Retinal pigment epithelial cell (primary cell): ENCODE data around the gene NOTCH1.

Source experiments
- DNase-seq: peaks from one replicate; pipeline ENCODE4 v3.0.0-alpha.2; 2010; ENCODE audit warnings: low read depth
- H3K4me3 ChIP-seq: 2 replicates; pipeline ENCODE4 v1.5.1; 2011; ENCODE audit warnings: mild to moderate bottlenecking, low read length, control low read depth, moderate library complexity
- CTCF ChIP-seq: conservative IDR thresholded peaks from 2 replicates; pipeline ENCODE4 v1.5.1; 2011; ENCODE audit warnings: low read depth, low read length, control low read depth, inconsistent platforms

NOTCH1 gene

GRCh38 chr9:136528716-136529341 is 17.0 kb downstream of the NOTCH1 start:
- H3K4me3 ChIP-seq: no peak overlapping the region
- no peak for DNase-seq
- no peak for TF ChIP-seq CTCF

- DNase-seq: no peak
- H3K4me3 ChIP-seq: no peak overlapping the region
- TF ChIP-seq CTCF: no peak
Measured at GRCh38 chr9:136527721-136528710, 17.8 kb downstream of the NOTCH1 start.

- no peak for TF ChIP-seq CTCF
Measured at GRCh38 chr9:136527131-136527530, 18.7 kb downstream of the NOTCH1 start.

GRCh38 chr9:136526625-136527066 is 19.2 kb downstream of the NOTCH1 start:
- no peak for TF ChIP-seq CTCF
- H3K4me3 ChIP-seq: no peak overlapping the region
- no peak for DNase-seq

More at GRCh38 chr9:136527131-136527530, 18.7 kb downstream of the NOTCH1 start:
- no peak overlapping the region for H3K4me3 ChIP-seq
- DNase-seq: no peak

GRCh38 chr9:136525841-136526499 is 19.9 kb downstream of the NOTCH1 start:
- no peak for TF ChIP-seq CTCF
- no peak overlapping the region for H3K4me3 ChIP-seq
- no peak for DNase-seq

- no peak for TF ChIP-seq CTCF
- DNase-seq: no peak
- H3K4me3 ChIP-seq: no peak overlapping the region
Measured at GRCh38 chr9:136525207-136525606, 20.6 kb downstream of the NOTCH1 start.
